IMR-90 (cell line): Measurements from ENCODE around the gene BAZ2B. TPM values are rescaled to one million over a fixed set of nuclear protein-coding genes. Genes with fewer than 3 reads are reported as not detected.

Source experiments
- ATAC-seq: fragments of 200-7000 bp; cut with Tn5 transposase; 2 replicates; pipeline ENCODE4 v1.9.1; 2020; ENCODE audit warnings: low read depth, mild to moderate bottlenecking, moderate library complexity
- BruUV-seq: library from RNA; stranded (reverse); fragments of 400-500 nt; replicated peaks from 2 replicates; lab custom pipeline; 2021; lab: Mats Ljungman, UMichigan
- CTCF ChIA-PET: fragments of 300-600 bp; formaldehyde crosslinking; extraction: SDS; loops from one replicate; lab custom pipeline; 2021; ENCODE audit warnings: antibody characterized with exemption; lab: Yijun Ruan, JAX
- POLR2A ChIA-PET: fragments of 300-600 bp; sonication (Branson Sonifier 250); formaldehyde crosslinking; loops from one replicate; lab custom pipeline; 2022; ENCODE audit warnings: antibody characterized with exemption; ENCODE audit not compliant: unreplicated experiment; lab: Charles Lee
- DNase-seq: peaks from one replicate; pipeline ENCODE4 v3.0.0; 2013
- H2AFZ ChIP-seq: replicated peaks from 2 replicates; pipeline ENCODE3; 2013; ENCODE audit warnings: low read length, mild to moderate bottlenecking; ENCODE audit not compliant: poor library complexity
- H2AK5ac ChIP-seq: 2 replicates; pipeline ENCODE4 v1.6.1; 2013; ENCODE audit warnings: low read depth, low read length, inconsistent platforms
- H2AK9ac ChIP-seq: replicated peaks from 2 replicates; pipeline ENCODE3; 2013; ENCODE audit warnings: mild to moderate bottlenecking, low read depth, low read length, moderate library complexity; ENCODE audit not compliant: poor library complexity
- H2BK120ac ChIP-seq: 2 replicates; pipeline ENCODE4 v1.6.1; 2013; ENCODE audit warnings: low read depth, low read length, inconsistent platforms
- H2BK15ac ChIP-seq: 3 replicates; pipeline ENCODE4 v1.6.1; 2013; ENCODE audit warnings: low read depth, low read length, inconsistent platforms
- H2BK20ac ChIP-seq: 2 replicates; pipeline ENCODE4 v1.6.1; 2013; ENCODE audit warnings: low read depth, mild to moderate bottlenecking, inconsistent platforms, low read length, moderate library complexity
- H2BK5ac ChIP-seq: 2 replicates; pipeline ENCODE4 v1.6.1; 2013; ENCODE audit warnings: mild to moderate bottlenecking, low read depth, low read length, inconsistent platforms; ENCODE audit not compliant: poor library complexity, severe bottlenecking
- H3K14ac ChIP-seq: replicated peaks from 2 replicates; pipeline ENCODE4 v1.6.1; 2013; ENCODE audit warnings: low read depth, low read length, inconsistent platforms
- H3K18ac ChIP-seq: 2 replicates; pipeline ENCODE4 v1.6.1; 2013; ENCODE audit warnings: low read depth, low read length, control low read depth
- H3K23ac ChIP-seq: 2 replicates; pipeline ENCODE4 v1.6.1; 2013; ENCODE audit warnings: low read depth, low read length, inconsistent platforms
- H3K27ac ChIP-seq: 2 replicates; pipeline ENCODE4 v1.5.1; 2013; ENCODE audit warnings: mild to moderate bottlenecking, control low read depth, low read length; ENCODE audit not compliant: insufficient read depth
- H3K27me3 ChIP-seq: 2 replicates; pipeline ENCODE4 v1.6.1; 2013; ENCODE audit warnings: low read length; ENCODE audit not compliant: control insufficient read depth, insufficient read depth
- H3K36me3 ChIP-seq: 2 replicates; pipeline ENCODE4 v1.6.1; 2013; ENCODE audit warnings: low read length, mixed read lengths; ENCODE audit not compliant: control insufficient read depth, insufficient read depth
- H3K4ac ChIP-seq: 2 replicates; pipeline ENCODE4 v1.6.1; 2013; ENCODE audit warnings: low read depth, low read length, inconsistent platforms
- H3K4me1 ChIP-seq: 2 replicates; pipeline ENCODE4 v1.6.1; 2013; ENCODE audit warnings: low read length, mixed read lengths; ENCODE audit not compliant: control insufficient read depth, insufficient read depth
- H3K4me2 ChIP-seq: 2 replicates; pipeline ENCODE4 v1.6.1; 2013; ENCODE audit warnings: low read depth, mild to moderate bottlenecking, control low read depth, low read length, moderate library complexity
- H3K4me3 ChIP-seq: 2 replicates; pipeline ENCODE4 v1.5.1; 2013; ENCODE audit warnings: low read depth, mild to moderate bottlenecking, control low read depth, low read length, moderate library complexity; ENCODE audit not compliant: insufficient read depth
- H3K56ac ChIP-seq: 2 replicates; pipeline ENCODE4 v1.6.1; 2013; ENCODE audit warnings: low read length, inconsistent platforms; ENCODE audit not compliant: insufficient read depth; ENCODE audit errors: extremely low read depth
- H3K79me1 ChIP-seq, 2 experiments: 2 replicates each; pipeline ENCODE4 v1.6.1; 2013; ENCODE audit warnings: low read length in 2 of 2, inconsistent platforms in 1 of 2, low read depth in 1 of 2
- H3K9ac ChIP-seq: 2 replicates; pipeline ENCODE4 v1.6.1; 2013; ENCODE audit warnings: low read depth, low read length, control low read depth
- H3K9me1 ChIP-seq: 2 replicates; pipeline ENCODE4 v1.6.1; 2013; ENCODE audit warnings: low read length, inconsistent platforms; ENCODE audit not compliant: insufficient read depth
- H3K9me3 ChIP-seq: 2 replicates; pipeline ENCODE4 v1.6.1; 2013; ENCODE audit warnings: low read length; ENCODE audit not compliant: control insufficient read depth, insufficient read depth
- H4K20me1 ChIP-seq: 2 replicates; pipeline ENCODE4 v1.6.1; 2013; ENCODE audit warnings: low read length, inconsistent platforms; ENCODE audit not compliant: insufficient read depth
- H4K5ac ChIP-seq: 2 replicates; pipeline ENCODE4 v1.6.1; 2013; ENCODE audit warnings: mild to moderate bottlenecking, low read depth, low read length, control low read depth
- H4K8ac ChIP-seq, 2 experiments: 2 replicates each; pipeline ENCODE4 v1.6.1; 2013; ENCODE audit warnings: low read depth in 2 of 2, low read length in 2 of 2, control low read depth in 1 of 2, inconsistent platforms in 1 of 2
- H4K91ac ChIP-seq: 2 replicates; pipeline ENCODE4 v1.6.1; 2013; ENCODE audit warnings: low read depth, low read length, inconsistent platforms; ENCODE audit not compliant: insufficient read depth
- BHLHE40 ChIP-seq: fragments of 150-350 bp; IDR thresholded peaks from 2 replicates; pipeline ENCODE4 v1.6.1; 2016; ENCODE audit warnings: mild to moderate bottlenecking, low read depth, low read length
- CTCF ChIP-seq: conservative IDR thresholded peaks from 2 replicates; pipeline ENCODE4 v1.5.1; 2012; ENCODE audit warnings: mild to moderate bottlenecking, low read depth, low read length, improper control_type of control experiment
- MAFK ChIP-seq: IDR thresholded peaks from 2 replicates; pipeline ENCODE4 v1.6.1; 2012; ENCODE audit warnings: low read depth, low read length, improper control_type of control experiment
- RFX5 ChIP-seq: IDR thresholded peaks from 2 replicates; pipeline ENCODE4 v1.8.0; 2012; ENCODE audit warnings: low read depth, mild to moderate bottlenecking, low read length, moderate library complexity
- USF2 ChIP-seq: fragments of 150-350 bp; IDR thresholded peaks from 2 replicates; pipeline ENCODE4 v1.6.1; 2017; ENCODE audit warnings: mild to moderate bottlenecking, antibody characterized with exemption, low read length, low read depth
- dilution Hi-C: fragments of 300-500 bp; cut with HindIII; formaldehyde crosslinking; loops from one replicate; pipeline ENCODE4 v1.14.3; 2018; ENCODE audit warnings: low sequenced_read_pairs; ENCODE audit not compliant: unreplicated experiment
- in situ Hi-C: fragments of 300-500 bp; cut with MboI; formaldehyde crosslinking; loops from 3 replicates; pipeline ENCODE4 v1.14.3; 2019; ENCODE audit warnings: low sequenced_read_pairs, inconsistent platforms, mixed read lengths
- intact Hi-C: fragments of 100-400 bp; cut with micrococcal nuclease; formaldehyde crosslinking; loops from 2 replicates; pipeline ENCODE4 v1.10.0; 2022
- polyA plus RNA-seq, 3 experiments: library from polyadenylated mRNA; depleted of rRNA; stranded (reverse); fragments of >200 nt; gene quantifications; 2 replicates each; pipeline ENCODE4 v1.2.3, GENCODE V29; 2012; ENCODE audit warnings: low replicate concordance in 1 of 3
- total RNA-seq: library from RNA; depleted of rRNA; stranded (reverse); fragments of >200 nt; gene quantifications from 2 replicates; pipeline ENCODE4 v1.2.3, GENCODE V29; 2012

BAZ2B gene
- total and polyA plus RNA-seq, 2 of the 4 experiments (the other 2 are of a cell fraction) = 8.9 to 42.1 TPM

- Histone ChIP-seq H3K9me3 (0 out of 2 replicates have a peak, but pooled peaks cover 3% of the 10 kb centered on the region), H2BK15ac (no peak overlapping the region), H3K4me2 (no peak overlapping the region), H3K27me3 (no peaks in the 10 kb centered on the region), H3K36me3 (no peaks in the 10 kb centered on the region), H3K18ac (no peak overlapping the region), H4K8ac (no peak overlapping the region), H3K56ac (no peak overlapping the region), H3K14ac (no peak overlapping the region), H4K20me1 (no peaks in the 10 kb centered on the region; the same call in 1 of the 2 replicates), H2BK120ac (no peak overlapping the region), H2BK20ac (no peak overlapping the region), H3K79me1 (peaks cover 16 to 29% of the 10 kb centered on the region in 2 experiments), H4K5ac (no peak overlapping the region), H2AK9ac (no peak overlapping the region), H2BK5ac (no peak overlapping the region), H2AFZ (no peak overlapping the region), H2AK5ac (no peak overlapping the region), H3K4me3 (no peak overlapping the region), H4K91ac (no peak overlapping the region), H3K9ac (no peak overlapping the region), H3K4me1 (no peaks in the 10 kb centered on the region), H3K9me1 (no peaks in the 10 kb centered on the region), H3K23ac (no peak overlapping the region), H3K27ac (no peak overlapping the region), H3K4ac (no peak overlapping the region)
- DNase-seq (no peak), ATAC-seq (no peak)
- intact Hi-C loops (no loop called here), in situ Hi-C loops (no loop called here), dilution Hi-C loops (no loop called here)
- ChIA-PET CTCF (no interaction called here), POLR2A (no interaction called here)
- TF ChIP-seq RFX5 (no peak), BHLHE40 (no peak), MAFK (no peak), CTCF (no peak), USF2 (no peak)
- no TSS peak for BruUV-seq
Observed at GRCh38 chr2:159572459-159572858, 43.9 kb downstream of the BAZ2B start.
